ENCODE results near the gene CIPC.

CIPC gene

DNA sequence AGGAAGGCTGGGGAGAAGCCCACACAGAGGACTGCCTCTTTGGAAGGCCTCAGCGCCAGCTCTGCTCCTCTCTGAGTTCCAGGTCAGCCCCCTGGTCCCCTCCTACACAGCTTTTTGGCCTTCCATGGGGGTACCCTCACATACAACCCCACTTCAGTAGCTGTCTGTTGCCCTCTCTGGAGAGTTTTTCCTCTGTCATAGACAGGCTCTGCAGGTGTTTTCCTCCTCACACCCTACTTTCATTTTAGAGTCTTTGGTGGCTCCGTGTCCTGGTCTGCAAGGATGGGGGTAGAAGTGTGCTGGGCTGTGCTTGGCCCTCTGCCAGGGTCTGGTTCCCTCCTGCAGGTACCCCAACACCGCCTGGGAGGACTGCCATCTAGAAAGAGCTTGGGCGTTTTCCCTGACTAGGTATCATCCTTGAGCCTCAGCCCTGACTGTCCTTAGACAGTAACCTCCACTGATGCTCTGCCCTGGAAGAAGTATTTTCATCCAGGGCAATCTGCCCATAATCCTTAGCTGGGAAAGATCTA, 28.5 kb downstream of the CIPC start:
- Histone ChIP-seq H3K9ac (ENCODE audit: low read length in 2 of 2) (no peak overlapping the region), H3K27me3 (ENCODE audit: control insufficient read depth in 1 of 2, insufficient read depth in 2 of 2, low read length in 2 of 2) (peaks cover 20 to 25% of the 10 kb centered on the region in 2 donors), H3K4me1 (ENCODE audit: control insufficient read depth, insufficient read depth, low read length) (peaks cover 23% of the 10 kb centered on the region), H3K9me3 (ENCODE audit: control insufficient read depth in 2 of 2, low read length in 2 of 2) (no peaks in the 10 kb centered on the region), H3K27ac (ENCODE audit: low read length) (no peak overlapping the region), H3K4me3 (ENCODE audit: low read length in 2 of 2) (no peak overlapping the region), H3K36me3 (ENCODE audit: control insufficient read depth in 2 of 2, insufficient read depth in 2 of 2, low read length in 2 of 2) (no peaks in the 10 kb centered on the region)

DNA sequence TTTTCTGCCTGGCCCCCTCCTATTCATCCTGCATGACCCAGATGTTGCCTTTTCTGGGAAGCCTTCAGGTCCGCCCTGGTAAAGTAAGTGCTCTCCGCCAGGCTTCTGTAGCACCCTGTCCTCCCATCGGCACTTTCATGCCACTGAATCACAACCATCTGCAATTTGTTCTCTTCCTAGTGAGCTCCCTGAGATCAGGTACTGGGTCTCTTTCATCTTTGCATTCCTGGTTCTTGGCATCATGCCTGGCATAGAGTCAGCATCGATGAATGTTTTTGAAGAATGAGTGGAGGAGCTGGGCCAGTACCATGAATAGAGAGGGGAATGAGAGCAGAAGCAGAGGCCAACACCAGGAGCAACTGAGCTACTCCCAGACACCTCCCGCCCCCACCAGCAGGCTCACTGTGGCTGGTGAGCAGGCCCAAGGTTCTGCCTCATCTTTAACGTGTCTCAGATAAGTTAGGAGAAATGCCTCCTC, 30.4 kb downstream of the CIPC start:
- Histone ChIP-seq H3K4me3 (ENCODE audit: low read length in 2 of 2) (no peak overlapping the region), H3K9me3 (ENCODE audit: control insufficient read depth in 2 of 2, low read length in 2 of 2) (no peaks in the 10 kb centered on the region), H3K4me1 (ENCODE audit: control insufficient read depth, insufficient read depth, low read length) (peaks cover 21% of the 10 kb centered on the region), H3K27ac (ENCODE audit: low read length) (no peak overlapping the region), H3K9ac (ENCODE audit: low read length in 2 of 2) (no peak overlapping the region), H3K36me3 (ENCODE audit: control insufficient read depth in 2 of 2, insufficient read depth in 2 of 2, low read length in 2 of 2) (no peaks in the 10 kb centered on the region), H3K27me3 (ENCODE audit: control insufficient read depth in 1 of 2, insufficient read depth in 2 of 2, low read length in 2 of 2) (peaks cover 24 to 39% of the 10 kb centered on the region in 2 donors)

DNA sequence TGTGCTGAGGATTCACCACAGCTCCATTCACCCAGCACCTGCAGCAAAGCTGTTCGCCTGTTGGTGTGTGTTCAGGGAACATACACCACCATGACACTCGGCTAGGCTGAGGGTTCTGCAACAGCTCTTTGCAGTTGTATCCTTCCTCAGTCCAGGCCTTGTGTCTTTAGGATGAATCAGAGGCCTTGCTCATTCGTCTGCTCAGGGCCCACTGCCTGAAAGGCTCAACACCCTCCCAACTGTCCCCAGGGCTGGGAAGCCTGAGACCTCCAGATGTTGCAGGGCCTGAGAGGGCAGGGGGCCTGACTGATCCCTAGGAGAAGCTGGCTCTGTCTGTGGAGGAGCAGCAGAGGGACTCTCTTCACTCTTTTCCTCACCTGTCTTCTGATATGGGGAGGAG, 32.3 kb downstream of the CIPC start:
- Histone ChIP-seq H3K4me3 (ENCODE audit: low read length in 2 of 2) (no peak overlapping the region), H3K27me3 (ENCODE audit: control insufficient read depth in 1 of 2, insufficient read depth in 2 of 2, low read length in 2 of 2) (peaks cover 29 to 50% of the 10 kb centered on the region in 2 donors), H3K9ac (ENCODE audit: low read length in 2 of 2) (no peak overlapping the region), H3K27ac (ENCODE audit: low read length) (no peak overlapping the region), H3K4me1 (ENCODE audit: control insufficient read depth, insufficient read depth, low read length) (peaks cover 3% of the 10 kb centered on the region), H3K36me3 (ENCODE audit: control insufficient read depth in 2 of 2, insufficient read depth in 2 of 2, low read length in 2 of 2) (no peaks in the 10 kb centered on the region), H3K9me3 (ENCODE audit: control insufficient read depth in 2 of 2, low read length in 2 of 2) (no peaks in the 10 kb centered on the region)

DNA sequence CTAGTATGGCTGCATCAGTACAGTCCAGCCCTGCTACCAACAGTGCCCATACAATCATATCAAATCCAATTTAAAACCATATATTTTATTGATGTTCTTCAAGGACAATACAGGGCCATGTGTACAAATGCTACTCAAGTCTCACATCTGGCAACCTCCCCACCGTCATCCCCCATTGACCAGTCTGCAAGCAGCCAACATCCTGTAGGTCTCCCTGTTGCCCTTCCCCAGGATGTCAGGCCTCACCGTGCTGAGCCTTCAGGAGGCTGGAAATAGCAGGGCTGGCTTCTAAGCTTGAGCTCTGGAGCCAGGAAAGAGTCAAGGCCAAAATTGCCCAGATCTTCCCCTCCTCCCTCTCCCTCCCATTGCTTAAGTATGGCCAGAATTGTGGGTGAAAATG, 33.1 kb downstream of the CIPC start:
- no peaks in the 10 kb centered on the region for H3K4me1 ChIP-seq (ENCODE audit: control insufficient read depth, insufficient read depth, low read length)
- no peak overlapping the region for H3K9ac ChIP-seq (ENCODE audit: low read length in 2 of 2)
- H3K9me3 ChIP-seq (ENCODE audit: control insufficient read depth in 2 of 2, low read length in 2 of 2), result no peaks in the 10 kb centered on the region
- H3K4me3 ChIP-seq (ENCODE audit: low read length in 2 of 2), result no peak overlapping the region
- no peaks in the 10 kb centered on the region for H3K36me3 ChIP-seq (ENCODE audit: control insufficient read depth in 2 of 2, insufficient read depth in 2 of 2, low read length in 2 of 2)
- peaks cover 21 to 48% of the 10 kb centered on the region in 2 donors for H3K27me3 ChIP-seq (ENCODE audit: control insufficient read depth in 1 of 2, insufficient read depth in 2 of 2, low read length in 2 of 2)
- no peak overlapping the region for H3K27ac ChIP-seq (ENCODE audit: low read length)

DNA sequence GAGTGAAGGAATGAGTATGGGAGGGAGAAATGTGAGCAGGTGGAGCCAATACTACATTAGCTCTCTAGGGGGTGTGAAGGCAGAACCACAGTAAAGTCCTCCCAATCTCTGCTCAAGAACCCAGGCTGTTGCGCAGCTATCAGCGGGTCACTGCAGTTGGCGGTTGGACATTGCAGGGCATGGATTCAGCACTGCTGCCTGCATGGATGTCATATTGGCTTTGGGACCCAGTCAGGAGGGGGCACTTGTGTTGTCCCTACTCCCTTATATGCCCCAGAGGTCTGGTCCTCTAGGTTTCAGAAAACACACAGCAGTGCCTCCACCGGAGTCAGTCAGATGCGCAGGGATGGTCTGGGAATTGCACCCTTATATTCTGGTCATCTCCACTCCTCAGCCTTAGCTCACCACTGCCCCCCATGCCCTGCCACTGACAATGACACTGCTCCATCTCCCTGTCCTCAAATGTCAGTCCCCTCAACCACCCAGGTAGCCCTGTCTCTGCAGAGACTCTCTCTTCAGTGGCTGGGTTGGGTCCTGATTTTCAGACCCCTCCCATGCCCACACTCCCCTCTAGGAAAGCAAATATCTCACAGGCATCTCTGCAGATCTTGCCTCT, 33.9 kb downstream of the CIPC start:
- Histone ChIP-seq H3K36me3 (ENCODE audit: control insufficient read depth in 2 of 2, insufficient read depth in 2 of 2, low read length in 2 of 2) (no peaks in the 10 kb centered on the region), H3K4me3 (ENCODE audit: low read length in 2 of 2) (no peak overlapping the region), H3K4me1 (ENCODE audit: control insufficient read depth, insufficient read depth, low read length) (no peaks in the 10 kb centered on the region), H3K9me3 (ENCODE audit: control insufficient read depth in 2 of 2, low read length in 2 of 2) (no peaks in the 10 kb centered on the region), H3K9ac (ENCODE audit: low read length in 2 of 2) (no peak overlapping the region), H3K27ac (ENCODE audit: low read length) (no peak overlapping the region), H3K27me3 (ENCODE audit: control insufficient read depth in 1 of 2, insufficient read depth in 2 of 2, low read length in 2 of 2) (peaks cover 21 to 49% of the 10 kb centered on the region in 2 donors)

DNA sequence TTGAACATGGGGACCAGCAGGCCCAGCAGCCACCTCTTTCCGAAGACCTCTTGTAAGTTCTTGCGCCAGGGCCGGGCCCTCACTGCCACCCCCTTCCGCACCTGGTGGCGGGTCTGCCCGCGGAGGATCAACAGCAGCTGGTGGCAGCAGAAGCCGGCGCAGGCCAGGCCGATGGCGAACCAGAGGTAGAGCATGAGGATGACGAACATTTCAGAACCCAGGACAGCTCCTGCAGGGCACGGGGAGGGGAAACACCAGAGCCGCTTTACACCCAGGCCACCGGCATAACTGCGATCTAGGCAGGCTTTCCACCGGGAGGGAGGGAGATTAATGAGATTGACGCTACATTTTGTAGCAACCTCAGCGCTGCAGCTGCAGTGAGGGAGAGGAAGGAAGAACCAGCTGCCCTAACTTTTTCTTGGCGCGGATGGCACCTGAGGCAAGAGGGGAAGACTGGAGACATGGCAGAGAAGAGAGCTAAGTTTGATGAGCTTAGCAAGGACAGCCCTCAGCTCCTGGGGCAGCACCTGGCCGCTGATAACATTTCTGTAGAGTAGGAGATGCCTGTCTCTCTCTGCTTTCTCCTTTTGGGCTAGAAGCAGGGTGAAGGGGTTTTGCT, 35.8 kb downstream of the CIPC start:
- no peaks in the 10 kb centered on the region for H3K36me3 ChIP-seq (ENCODE audit: control insufficient read depth in 2 of 2, insufficient read depth in 2 of 2, low read length in 2 of 2)
- no peak overlapping the region for H3K9ac ChIP-seq (ENCODE audit: low read length in 2 of 2)
- no peak overlapping the region for H3K4me3 ChIP-seq (ENCODE audit: low read length in 2 of 2)
- H3K9me3 ChIP-seq (ENCODE audit: control insufficient read depth in 2 of 2, low read length in 2 of 2), result no peaks in the 10 kb centered on the region
- no peaks in the 10 kb centered on the region for H3K4me1 ChIP-seq (ENCODE audit: control insufficient read depth, insufficient read depth, low read length)
- H3K27me3 ChIP-seq (ENCODE audit: control insufficient read depth in 1 of 2, insufficient read depth in 2 of 2, low read length in 2 of 2), result peaks cover 37 to 55% of the 10 kb centered on the region in 2 donors
- H3K27ac ChIP-seq (ENCODE audit: low read length), result no peak overlapping the region

DNA sequence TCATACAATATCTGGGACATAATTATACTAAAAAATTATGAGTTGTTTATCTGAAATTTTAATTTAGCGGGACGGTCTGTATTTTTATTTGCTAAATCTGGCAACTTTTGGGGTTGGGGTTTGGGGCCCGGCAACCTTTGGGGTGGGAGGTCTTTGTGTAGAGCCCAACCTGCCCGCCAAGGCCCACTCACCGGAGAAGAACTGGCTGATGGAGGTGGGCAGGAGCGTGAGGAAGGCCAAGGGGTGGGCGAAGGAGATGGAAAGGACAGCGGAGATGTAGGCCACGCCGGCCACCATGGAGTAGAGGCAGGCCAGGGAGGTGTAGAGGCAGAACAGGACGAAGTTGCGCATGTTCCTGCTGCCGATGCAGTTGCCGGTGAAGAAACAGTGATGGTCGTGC, 41.0 kb downstream of the CIPC start:
- Histone ChIP-seq H3K27me3 (ENCODE audit: control insufficient read depth in 1 of 2, insufficient read depth in 2 of 2, low read length in 2 of 2) (peaks cover 68 to 69% of the 10 kb centered on the region in 2 donors), H3K27ac (ENCODE audit: low read length) (no peak overlapping the region), H3K4me1 (ENCODE audit: control insufficient read depth, insufficient read depth, low read length) (peaks cover 23% of the 10 kb centered on the region), H3K9me3 (ENCODE audit: control insufficient read depth in 2 of 2, low read length in 2 of 2) (no peaks in the 10 kb centered on the region), H3K4me3 (ENCODE audit: low read length in 2 of 2) (no peak overlapping the region), H3K36me3 (ENCODE audit: control insufficient read depth in 2 of 2, insufficient read depth in 2 of 2, low read length in 2 of 2) (no peaks in the 10 kb centered on the region), H3K9ac (ENCODE audit: low read length in 2 of 2) (no peak overlapping the region)

DNA sequence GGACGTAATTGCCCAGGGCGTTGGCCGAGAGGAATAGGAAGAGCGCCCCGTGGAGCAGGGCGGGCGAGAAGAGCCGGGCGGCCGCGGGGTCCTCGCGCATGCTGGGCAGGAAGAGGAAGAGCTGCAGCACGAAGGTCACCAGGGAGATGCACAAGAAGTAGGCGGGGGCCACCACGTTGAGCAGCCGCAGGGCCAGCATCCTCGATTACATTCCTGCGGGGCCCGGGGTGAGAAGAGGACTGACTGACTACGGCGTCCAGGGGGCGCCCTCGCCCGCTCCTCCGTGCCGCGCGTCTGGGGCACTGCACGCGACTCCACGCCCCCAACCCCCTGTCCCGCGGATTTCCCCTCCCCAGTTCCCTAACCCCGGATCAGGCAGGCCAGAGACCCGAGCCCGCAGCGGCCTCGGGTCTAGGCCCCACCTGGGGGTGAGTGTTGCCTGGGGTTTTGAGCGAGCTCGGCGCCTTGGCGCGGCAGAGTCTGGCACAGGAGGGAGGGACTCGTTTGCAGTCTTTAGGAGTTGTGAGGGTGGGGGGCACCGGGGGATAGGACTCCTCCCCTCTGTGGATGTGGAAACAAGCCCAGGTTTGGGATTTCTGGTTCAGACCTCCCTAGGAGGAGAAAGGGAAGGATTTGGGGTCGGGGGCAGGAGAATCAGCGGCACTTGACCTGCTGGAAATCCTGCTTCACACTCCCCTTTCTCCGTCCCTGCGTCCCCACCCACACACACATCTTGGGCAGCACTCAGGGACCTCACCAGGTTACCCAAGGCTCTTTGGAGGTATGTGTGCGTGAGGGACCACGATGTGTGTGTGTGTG, 41.7 kb downstream of the CIPC start:
- Histone ChIP-seq H3K27me3 (ENCODE audit: control insufficient read depth in 1 of 2, insufficient read depth in 2 of 2, low read length in 2 of 2) (peaks cover 64 to 67% of the 10 kb centered on the region in 2 donors), H3K9me3 (ENCODE audit: control insufficient read depth in 2 of 2, low read length in 2 of 2) (no peaks in the 10 kb centered on the region), H3K9ac (ENCODE audit: low read length in 2 of 2) (no peak overlapping the region), H3K4me1 (ENCODE audit: control insufficient read depth, insufficient read depth, low read length) (peaks cover 23% of the 10 kb centered on the region), H3K36me3 (ENCODE audit: control insufficient read depth in 2 of 2, insufficient read depth in 2 of 2, low read length in 2 of 2) (no peaks in the 10 kb centered on the region), H3K4me3 (ENCODE audit: low read length in 2 of 2) (no peak overlapping the region), H3K27ac (ENCODE audit: low read length) (no peak overlapping the region)

DNA sequence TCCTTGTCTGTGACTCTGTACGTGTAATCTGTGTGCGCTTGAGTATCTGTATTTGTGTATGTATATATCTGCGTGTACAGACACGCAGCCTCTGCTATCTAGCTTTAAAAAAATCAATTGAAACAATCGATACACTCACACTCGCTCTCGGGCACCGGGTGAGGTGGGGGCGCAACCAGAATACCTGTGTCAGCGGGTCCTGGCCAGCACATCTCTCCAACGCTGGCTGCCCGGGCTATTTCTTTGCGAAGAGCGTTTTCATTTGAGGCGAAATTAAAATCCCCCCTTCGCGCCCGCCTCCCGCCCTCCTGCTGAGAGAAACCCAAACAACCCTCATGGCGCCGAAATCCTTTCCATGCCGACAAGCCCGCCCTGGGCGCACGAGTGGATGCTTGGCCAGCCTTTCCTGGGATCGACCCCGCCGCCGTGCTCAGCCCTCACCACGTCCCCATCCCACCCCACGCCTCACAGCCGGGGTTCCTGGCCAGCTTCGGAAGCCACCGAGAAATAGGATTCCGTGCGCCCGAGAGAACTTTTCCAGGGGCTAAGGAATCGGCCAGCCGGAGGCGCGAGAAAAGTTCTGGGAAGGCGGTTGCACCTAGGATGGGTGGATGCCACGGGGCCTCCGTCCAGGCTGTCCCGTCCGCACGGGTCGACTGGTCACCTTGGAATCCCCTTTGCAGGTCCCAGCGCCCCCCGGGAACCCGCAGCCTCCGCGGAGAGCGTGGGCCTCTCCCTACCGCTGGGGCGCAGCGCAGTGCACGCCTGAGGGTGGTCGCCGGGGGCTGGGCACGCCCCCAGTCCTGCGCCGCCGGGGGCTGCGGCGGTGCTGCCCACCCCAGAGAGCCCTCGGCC, 42.5 kb downstream of the CIPC start:
- no peaks in the 10 kb centered on the region for H3K36me3 ChIP-seq (ENCODE audit: control insufficient read depth in 2 of 2, insufficient read depth in 2 of 2, low read length in 2 of 2)
- peak overlapping the region in 1 of 2 donors; percentile 62 for H3K4me3 ChIP-seq (ENCODE audit: low read length in 2 of 2)
- peaks cover 67 to 68% of the 10 kb centered on the region in 2 donors for H3K27me3 ChIP-seq (ENCODE audit: control insufficient read depth in 1 of 2, insufficient read depth in 2 of 2, low read length in 2 of 2)
- no peak overlapping the region for H3K9ac ChIP-seq (ENCODE audit: low read length in 2 of 2)
- H3K27ac ChIP-seq (ENCODE audit: low read length), result no peak overlapping the region
- peaks cover 23% of the 10 kb centered on the region for H3K4me1 ChIP-seq (ENCODE audit: control insufficient read depth, insufficient read depth, low read length)
- no peaks in the 10 kb centered on the region for H3K9me3 ChIP-seq (ENCODE audit: control insufficient read depth in 2 of 2, low read length in 2 of 2)

All from stomach smooth muscle (tissue), 2 donors.